B cell (primary cell): ENCODE results near the gene SLC39A3. TPM values are rescaled to one million over a fixed set of nuclear protein-coding genes. Genes with fewer than 3 reads are reported as not detected.

Experiments used
- ATAC-seq: fragments of 200-7000 bp; cut with Tn5 transposase; one replicate; pipeline ENCODE4 v1.10.0; 2021; ENCODE audit warnings: low read depth, mild to moderate bottlenecking, moderate number of reproducible peaks, moderate library complexity
- CTCF ChIA-PET: fragments of 350-600 bp; sonication (Branson Sonifier 250); formaldehyde crosslinking; loops from one replicate; lab custom pipeline; 2021; ENCODE audit warnings: antibody characterized with exemption, inconsistent platforms; lab: Charles Lee
- POLR2A ChIA-PET: fragments of 350-600 bp; sonication (Branson Sonifier 250); formaldehyde crosslinking; loops from one replicate; lab custom pipeline; 2021; ENCODE audit warnings: antibody characterized with exemption; lab: Charles Lee
- DNase-seq: peaks from one replicate; pipeline ENCODE4 v3.0.0; 2013
- H2AFZ ChIP-seq: 2 replicates; pipeline ENCODE4 v1.6.1; 2012; ENCODE audit warnings: mild to moderate bottlenecking, low read depth, low read length; ENCODE audit not compliant: insufficient read depth, poor library complexity, severe bottlenecking
- H3K27ac ChIP-seq, 2 donors: 1 replicate in 1 of 2; 2 replicates in 1 of 2; pipeline ENCODE4 v1.5.1; 2012 to 2013; ENCODE audit warnings: low read length in 2 of 2, mild to moderate bottlenecking in 2 of 2, moderate library complexity in 1 of 2
- H3K27me3 ChIP-seq, 4 experiments: fragments of 200-600 bp in 1 of 4; sonication (generic) in 1 of 4; replicated peaks in 1 of 4; 1 replicate in 2 of 4; 2 replicates in 2 of 4; pipeline versions ENCODE4 v1.6.1 to v1.7.0; 2013 to 2016; ENCODE audit warnings: low read length in 3 of 4, mild to moderate bottlenecking in 2 of 4, mixed read lengths in 1 of 4, moderate library complexity in 1 of 4; ENCODE audit not compliant: insufficient read depth in 4 of 4, control insufficient read depth in 3 of 4; ENCODE audit errors: control extremely low read depth in 1 of 4
- H3K36me3 ChIP-seq, 2 experiments: replicated peaks in 1 of 2; 1 replicate in 1 of 2; 2 replicates in 1 of 2; pipeline versions ENCODE4 v1.6.1 to v1.7.1; 2013; ENCODE audit warnings: low read length in 1 of 2; ENCODE audit not compliant: insufficient read depth in 2 of 2, control insufficient read depth in 1 of 2; ENCODE audit errors: control extremely low read depth in 1 of 2, extremely low read depth in 1 of 2
- H3K4me1 ChIP-seq, 2 donors: fragments of 200-600 bp in 1 of 2; sonication (generic) in 1 of 2; 1 replicate in 1 of 2; 2 replicates in 1 of 2; pipeline versions ENCODE4 v1.5.1 to v1.6.1; 2013 to 2017; ENCODE audit warnings: low read length in 2 of 2; ENCODE audit not compliant: control insufficient read depth in 2 of 2, insufficient read depth in 2 of 2
- H3K4me2 ChIP-seq: replicated peaks from 2 replicates; pipeline ENCODE3; 2012; ENCODE audit warnings: mild to moderate bottlenecking, low read depth, low read length; ENCODE audit not compliant: poor library complexity, severe bottlenecking
- H3K4me3 ChIP-seq, 5 experiments: fragments of 200-600 bp in 1 of 5; sonication (generic) in 1 of 5; 1 replicate in 3 of 5; 2 replicates in 2 of 5; pipeline versions ENCODE4 v1.5.1 to v1.7.0; 2011 to 2016; ENCODE audit warnings: low read length in 4 of 5, mild to moderate bottlenecking in 4 of 5, low read depth in 2 of 5, control low read depth in 1 of 5, moderate library complexity in 1 of 5; ENCODE audit not compliant: insufficient read depth in 1 of 5; ENCODE audit errors: control extremely low read depth in 1 of 5, extremely low read depth in 1 of 5
- H3K79me2 ChIP-seq: fragments of 200-600 bp; sonication (generic); one replicate; pipeline ENCODE4 v1.6.0; 2016; ENCODE audit warnings: low read length; ENCODE audit not compliant: control insufficient read depth, insufficient read depth
- H3K9ac ChIP-seq: fragments of 200-600 bp; sonication (generic); 2 replicates; pipeline ENCODE4 v1.6.1; 2017; ENCODE audit warnings: mild to moderate bottlenecking, low read length, moderate library complexity
- H3K9me3 ChIP-seq, 3 donors: one replicate each; pipeline versions ENCODE4 v1.6.1 to v1.7.1; 2013; ENCODE audit warnings: low read length in 2 of 3; ENCODE audit not compliant: control insufficient read depth in 2 of 3, insufficient read depth in 1 of 3; ENCODE audit errors: control extremely low read depth in 1 of 3
- H4K20me1 ChIP-seq: 2 replicates; pipeline ENCODE4 v1.6.0; 2012; ENCODE audit warnings: mild to moderate bottlenecking, low read length; ENCODE audit not compliant: insufficient read depth, control insufficient read depth, poor library complexity, severe bottlenecking
- H3K27ac Mint-ChIP-seq: one replicate; pipeline ENCODE4 v1.8.0; 2021; ENCODE audit warnings: mixed read lengths
- H3K27me3 Mint-ChIP-seq: one replicate; pipeline ENCODE4 v1.8.0; 2021; ENCODE audit warnings: mixed read lengths
- H3K4me1 Mint-ChIP-seq: one replicate; pipeline ENCODE4 v1.8.0; 2021; ENCODE audit warnings: mixed read lengths
- H3K4me3 Mint-ChIP-seq: one replicate; pipeline ENCODE4 v1.8.0; 2021; ENCODE audit warnings: mixed read lengths
- H3K9me3 Mint-ChIP-seq: one replicate; pipeline ENCODE4 v1.8.0; 2022; ENCODE audit warnings: mixed read lengths; ENCODE audit not compliant: insufficient read depth
- CTCF ChIP-seq: fragments of 200-600 bp; IDR thresholded peaks from one replicate; pipeline ENCODE4 v1.8.0; 2022; ENCODE audit warnings: antibody characterized with exemption, mild to moderate bottlenecking
- EZH2 ChIP-seq: IDR thresholded peaks from 2 replicates; pipeline ENCODE4 v1.6.1; 2012; ENCODE audit warnings: borderline replicate concordance, low read depth, mild to moderate bottlenecking, moderate library complexity, low read length; ENCODE audit not compliant: insufficient read depth, poor library complexity, severe bottlenecking
- WGBS: methylation state at CpG from one replicate; pipeline ENCODE4 v1.1.5; 2013; ENCODE audit warnings: missing lambda C conversion rate; ENCODE audit not compliant: insufficient coverage; 5-methylcytosine and 5-hydroxymethylcytosine counted together
- intact Hi-C: fragments of 100-400 bp; cut with micrococcal nuclease; formaldehyde crosslinking; loops from one replicate; pipeline ENCODE4 v1.10.0; 2022
- polyA plus RNA-seq: library from polyadenylated mRNA; depleted of rRNA; stranded (reverse); fragments of >200 nt; gene quantifications from 2 replicates; pipeline ENCODE4 v1.2.3, GENCODE V29; 2012
- total RNA-seq, 2 donors: library from RNA; stranded (reverse); fragments of 120-200 nt in 1 of 2; gene quantifications; 1 replicate in 1 of 2; 2 replicates in 1 of 2; pipeline versions ENCODE4 v1.2.3 to v1.2.4, GENCODE V29; 2013 to 2022

Gene SLC39A3
- total and polyA plus RNA-seq, 2 donors (not counting 1 experiment from before 2014, with no cell fraction given) = 36.4 to 37.6 TPM

- 83% methylated on average over 2 of the region's 4 CpGs for WGBS
- TF ChIP-seq EZH2 (no peak), CTCF (no peak)
- no peak overlapping the region for H2AFZ ChIP-seq
- Mint-ChIP-seq H3K4me3 (no peak overlapping the region), H3K27ac (no peak overlapping the region), H3K9me3 (no peaks in the 10 kb centered on the region), H3K27me3 (peaks cover 10% of the 10 kb centered on the region), H3K4me1 (peaks cover 19% of the 10 kb centered on the region)
- ATAC-seq (no peak), DNase-seq (no peak)
- ChIA-PET POLR2A (no interaction called here), CTCF (interaction anchor here (2.8 kb wide), 1 partner anchor 96 kb away, joined by 12 read pairs; no protein-coding TSS in a partner anchor)
- intact Hi-C loops = loop anchor here (10.0 kb wide), 1 partner anchor 269 kb away; the partner anchor contains the start of gene GADD45B
- no peak overlapping the region for H3K9ac ChIP-seq
- no peak overlapping the region for H3K4me2 ChIP-seq
- no peaks in the 10 kb centered on the region for H3K27me3 ChIP-seq
- no peaks in the 10 kb centered on the region for H3K36me3 ChIP-seq
- H3K4me3 ChIP-seq = no peak overlapping the region
- no peak overlapping the region for H3K27ac ChIP-seq
- no peaks in the 10 kb centered on the region for H3K9me3 ChIP-seq
- H3K79me2 ChIP-seq = peaks cover 18% of the 10 kb centered on the region
- H4K20me1 ChIP-seq = no peaks in the 10 kb centered on the region
- H3K4me1 ChIP-seq = peaks cover 13 to 28% of the 10 kb centered on the region in 2 donors
These were observed 4.3 kb upstream of the SLC39A3 start for GRCh38 chr19:2744113-2744512.

DNA sequence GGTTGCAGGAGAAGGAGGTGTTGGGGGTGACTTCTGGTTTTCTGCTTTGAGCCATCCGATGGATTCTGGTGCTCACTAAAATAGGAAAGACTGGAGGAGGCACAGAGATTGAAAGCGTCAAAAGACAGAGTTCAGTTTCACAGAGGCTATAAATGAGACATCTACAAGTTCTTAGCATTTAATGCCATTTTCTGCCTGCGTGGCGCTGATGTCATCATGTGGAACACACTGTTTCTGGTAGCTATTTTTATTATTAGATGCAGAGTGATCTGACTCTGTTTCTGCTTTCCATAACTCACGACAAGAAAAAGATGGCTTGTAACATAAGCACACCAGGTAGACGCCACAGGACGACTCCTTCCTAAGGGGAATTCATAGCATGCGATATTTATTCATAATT is 3.3 kb upstream of the SLC39A3 start:
- peaks cover 20% of the 10 kb centered on the region for H3K79me2 ChIP-seq

More for the DNA sequence above, 3.3 kb upstream of the SLC39A3 start:
- Histone ChIP-seq H3K4me2 (no peak overlapping the region), H4K20me1 (no peaks in the 10 kb centered on the region), H3K36me3 (no peaks in the 10 kb centered on the region), H2AFZ (no peak overlapping the region), H3K9ac (no peak overlapping the region), H3K4me3 (no peak overlapping the region), H3K4me1 (peaks cover 11 to 25% of the 10 kb centered on the region in 2 donors), H3K27ac (no peak overlapping the region), H3K9me3 (no peaks in the 10 kb centered on the region), H3K27me3 (no peaks in the 10 kb centered on the region)
- CTCF ChIA-PET = interaction anchor here (2.8 kb wide), 1 partner anchor 95 kb away, joined by 12 read pairs; no protein-coding TSS in a partner anchor
- Mint-ChIP-seq H3K27me3 (peaks cover 10% of the 10 kb centered on the region), H3K4me3 (no peak overlapping the region), H3K27ac (no peak overlapping the region), H3K4me1 (peaks cover 22% of the 10 kb centered on the region), H3K9me3 (no peaks in the 10 kb centered on the region)
- intact Hi-C loops = loop anchor here (10.0 kb wide), 1 partner anchor 268 kb away; the partner anchor contains the start of gene GADD45B
- DNase-seq = no peak
- no peak for TF ChIP-seq CTCF
- TF ChIP-seq EZH2 = no peak
- POLR2A ChIA-PET = no interaction called here
- no peak for ATAC-seq
- 40% methylated on average over 1 of the region's 8 CpGs for WGBS
